CD14-positive monocyte (primary cell): ENCODE measurements around the gene MACF1. TPM values are rescaled to one million over a fixed set of nuclear protein-coding genes. Genes with fewer than 3 reads are reported as not detected.
A peak's percentile ranks its signal among the peaks of the same experiment; 100 is the strongest.

Experiments
- DNase-seq, 3 donors: peaks; one replicate each; pipeline ENCODE4 v3.0.0-alpha.2; 2011 to 2022
- H2AFZ ChIP-seq: 2 replicates; pipeline ENCODE4 v1.6.0; 2012; ENCODE audit warnings: mild to moderate bottlenecking, low read depth, low read length, inconsistent platforms; ENCODE audit not compliant: insufficient read depth, poor library complexity, severe bottlenecking
- H3K27ac ChIP-seq, 2 donors: 1 replicate in 1 of 2; 2 replicates in 1 of 2; pipeline ENCODE4 v1.5.1; 2012 to 2013; ENCODE audit warnings: low read length in 2 of 2, control low read depth in 1 of 2, inconsistent platforms in 1 of 2, low read depth in 1 of 2, mild to moderate bottlenecking in 1 of 2
- H3K27me3 ChIP-seq, 2 donors: one replicate each; pipeline versions ENCODE4 v1.6.0 to v1.6.1; 2011 to 2013; ENCODE audit warnings: low read length in 2 of 2; ENCODE audit not compliant: control insufficient read depth in 2 of 2, insufficient read depth in 2 of 2
- H3K36me3 ChIP-seq, 2 donors: replicated peaks in 1 of 2; 1 replicate in 1 of 2; 2 replicates in 1 of 2; pipeline versions ENCODE4 v1.5.1 to v1.6.1; 2012 to 2013; ENCODE audit warnings: low read length in 2 of 2, control low read depth in 1 of 2, inconsistent platforms in 1 of 2, mild to moderate bottlenecking in 1 of 2; ENCODE audit not compliant: insufficient read depth in 2 of 2, control insufficient read depth in 1 of 2
- H3K4me1 ChIP-seq, 2 donors: 1 replicate in 1 of 2; 2 replicates in 1 of 2; pipeline versions ENCODE4 v1.5.1 to v1.6.1; 2012 to 2013; ENCODE audit warnings: low read length in 2 of 2, control low read depth in 1 of 2, inconsistent platforms in 1 of 2, mild to moderate bottlenecking in 1 of 2, moderate library complexity in 1 of 2; ENCODE audit not compliant: insufficient read depth in 2 of 2, control insufficient read depth in 1 of 2
- H3K4me2 ChIP-seq: replicated peaks from 2 replicates; pipeline ENCODE3; 2012; ENCODE audit warnings: low read length, moderate library complexity, mild to moderate bottlenecking; ENCODE audit not compliant: poor library complexity, severe bottlenecking; ENCODE audit errors: extremely low read depth
- H3K4me3 ChIP-seq, 3 experiments: fragments of 200-600 bp in 1 of 3; sonication (generic) in 1 of 3; replicated peaks in 1 of 3; 1 replicate in 2 of 3; 2 replicates in 1 of 3; pipeline ENCODE4 v1.5.1; 2011 to 2013; ENCODE audit warnings: low read length in 3 of 3, mild to moderate bottlenecking in 3 of 3, control low read depth in 2 of 3, low read depth in 2 of 3, inconsistent platforms in 1 of 3, moderate library complexity in 1 of 3
- H3K79me2 ChIP-seq: 2 replicates; pipeline ENCODE4 v1.6.0; 2012; ENCODE audit warnings: mild to moderate bottlenecking, control low read depth, inconsistent platforms, low read length, moderate library complexity; ENCODE audit not compliant: insufficient read depth
- H3K9ac ChIP-seq: 2 replicates; pipeline ENCODE4 v1.6.0; 2017; ENCODE audit warnings: low read length, mild to moderate bottlenecking; ENCODE audit not compliant: insufficient read depth, poor library complexity, severe bottlenecking
- H3K9me3 ChIP-seq, 2 donors: replicated peaks in 1 of 2; 1 replicate in 1 of 2; 2 replicates in 1 of 2; pipeline versions ENCODE4 v1.5.1 to v1.6.1; 2012 to 2013; ENCODE audit warnings: low read length in 2 of 2, control low read depth in 1 of 2; ENCODE audit not compliant: control insufficient read depth in 1 of 2, insufficient read depth in 1 of 2
- H4K20me1 ChIP-seq: 2 replicates; pipeline ENCODE4 v1.6.0; 2012; ENCODE audit warnings: mild to moderate bottlenecking, low read length, control low read depth, moderate library complexity; ENCODE audit not compliant: insufficient read depth
- H3K27ac Mint-ChIP-seq, 7 donors: one replicate each; pipeline ENCODE4 v1.8.0; 2020; ENCODE audit warnings: mild to moderate bottlenecking in 7 of 7, mixed read lengths in 7 of 7, moderate library complexity in 6 of 7, inconsistent platforms in 2 of 7
- H3K27me3 Mint-ChIP-seq, 3 donors: one replicate each; pipeline ENCODE4 v1.8.0; 2021 to 2022; ENCODE audit warnings: low read depth in 3 of 3, mild to moderate bottlenecking in 3 of 3, mixed read lengths in 3 of 3, moderate library complexity in 3 of 3, inconsistent platforms in 1 of 3
- H3K36me3 Mint-ChIP-seq, 2 donors: one replicate each; pipeline ENCODE4 v1.8.0; 2020; ENCODE audit warnings: mixed read lengths in 2 of 2, inconsistent platforms in 1 of 2, mild to moderate bottlenecking in 1 of 2
- H3K4me1 Mint-ChIP-seq: one replicate; pipeline ENCODE4 v1.8.0; 2020; ENCODE audit warnings: mild to moderate bottlenecking, mixed read lengths
- H3K4me3 Mint-ChIP-seq, 2 donors: one replicate each; pipeline ENCODE4 v1.8.0; 2020; ENCODE audit warnings: mild to moderate bottlenecking in 2 of 2, mixed read lengths in 2 of 2, moderate library complexity in 1 of 2
- H3K9me3 Mint-ChIP-seq, 7 donors: one replicate each; pipeline ENCODE4 v1.8.0; 2020 to 2022; ENCODE audit warnings: mixed read lengths in 7 of 7, mild to moderate bottlenecking in 6 of 7, moderate library complexity in 6 of 7, inconsistent platforms in 2 of 7
- WGBS: methylation state at CpG from one replicate; pipeline ENCODE4 v1.1.5; 2013; ENCODE audit warnings: missing lambda C conversion rate; ENCODE audit not compliant: insufficient coverage; 5-methylcytosine and 5-hydroxymethylcytosine counted together
- intact Hi-C, 2 donors: fragments of 100-400 bp; cut with micrococcal nuclease; formaldehyde crosslinking; loops; one replicate each; pipeline versions ENCODE4 v1.15.0 to v1.15.1; 2023
- polyA plus RNA-seq, 3 donors: library from polyadenylated mRNA; depleted of rRNA in 1 of 3; unstranded in 2 of 3; stranded (reverse) in 1 of 3; fragments of 300-500 nt in 2 of 3; fragments of >200 nt in 1 of 3; fragmentation: Illumina TruSeq in 2 of 3; gene quantifications; 1 replicate in 2 of 3; 2 replicates in 1 of 3; pipeline ENCODE4 v1.2.3, GENCODE V29; 2012 to 2021
- TF ChIP-seq, protein P1 (sequence below): fragments of 200-600 bp; IDR thresholded peaks from one replicate; pipeline ENCODE4 v1.8.0; 2022; ENCODE audit warnings: antibody characterized with exemption, mild to moderate bottlenecking

Gene MACF1
- polyA plus RNA-seq, 3 donors: 3.4 to 36.8 (median 4.5) TPM

DNA sequence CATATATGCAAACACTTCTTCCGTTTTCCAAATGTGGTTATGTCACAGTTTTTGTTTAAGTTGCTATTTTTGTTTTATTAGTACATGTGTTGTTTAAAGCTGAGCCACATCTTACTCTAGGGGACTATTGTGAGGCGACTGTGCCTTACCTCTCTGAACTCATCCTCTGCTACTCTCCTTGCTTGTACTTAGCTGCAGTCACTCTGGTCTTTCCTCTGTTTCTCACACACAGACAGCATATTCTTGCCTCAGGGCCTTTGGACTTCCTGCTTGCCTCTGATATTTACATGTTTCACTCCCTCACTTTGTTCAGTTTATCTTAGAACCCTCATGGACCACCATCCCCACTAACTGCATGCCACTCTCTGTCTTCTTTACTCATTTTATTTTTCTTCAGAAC is 101.1 kb downstream of the MACF1 start:
- WGBS: 80% methylated on average over 1 of the region's 2 CpGs
- Mint-ChIP-seq H3K4me3 (no peak overlapping the region), H3K9me3 (peaks cover 0 to 8% (median 4%) of the 10 kb centered on the region in 7 donors), H3K36me3 (peaks cover 60 to 93% of the 10 kb centered on the region in 2 donors), H3K27me3 (peaks cover 0 to 2% (median 0%) of the 10 kb centered on the region in 3 donors), H3K27ac (peak overlapping the region in 3 of 7 donors; percentile 4 to 69 (median 5)), H3K4me1 (peaks cover 8% of the 10 kb centered on the region)
- intact Hi-C loops: no loop called here
- TF ChIP-seq, protein P1, sequence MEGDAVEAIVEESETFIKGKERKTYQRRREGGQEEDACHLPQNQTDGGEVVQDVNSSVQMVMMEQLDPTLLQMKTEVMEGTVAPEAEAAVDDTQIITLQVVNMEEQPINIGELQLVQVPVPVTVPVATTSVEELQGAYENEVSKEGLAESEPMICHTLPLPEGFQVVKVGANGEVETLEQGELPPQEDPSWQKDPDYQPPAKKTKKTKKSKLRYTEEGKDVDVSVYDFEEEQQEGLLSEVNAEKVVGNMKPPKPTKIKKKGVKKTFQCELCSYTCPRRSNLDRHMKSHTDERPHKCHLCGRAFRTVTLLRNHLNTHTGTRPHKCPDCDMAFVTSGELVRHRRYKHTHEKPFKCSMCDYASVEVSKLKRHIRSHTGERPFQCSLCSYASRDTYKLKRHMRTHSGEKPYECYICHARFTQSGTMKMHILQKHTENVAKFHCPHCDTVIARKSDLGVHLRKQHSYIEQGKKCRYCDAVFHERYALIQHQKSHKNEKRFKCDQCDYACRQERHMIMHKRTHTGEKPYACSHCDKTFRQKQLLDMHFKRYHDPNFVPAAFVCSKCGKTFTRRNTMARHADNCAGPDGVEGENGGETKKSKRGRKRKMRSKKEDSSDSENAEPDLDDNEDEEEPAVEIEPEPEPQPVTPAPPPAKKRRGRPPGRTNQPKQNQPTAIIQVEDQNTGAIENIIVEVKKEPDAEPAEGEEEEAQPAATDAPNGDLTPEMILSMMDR: no peak
- no peak overlapping the region for H2AFZ ChIP-seq
- H3K9me3 ChIP-seq: peaks cover 4 to 8% of the 10 kb centered on the region in 2 donors
- H3K27me3 ChIP-seq: no peaks in the 10 kb centered on the region
- H4K20me1 ChIP-seq: no peaks in the 10 kb centered on the region
- H3K9ac ChIP-seq: no peak overlapping the region
- H3K79me2 ChIP-seq: no peaks in the 10 kb centered on the region
- DNase-seq: no peak
- H3K4me2 ChIP-seq: no peak overlapping the region
- H3K36me3 ChIP-seq: peaks cover 52 to 88% of the 10 kb centered on the region in 2 donors
- H3K4me3 ChIP-seq: no peak overlapping the region
- no peaks in the 10 kb centered on the region for H3K4me1 ChIP-seq
- no peak overlapping the region for H3K27ac ChIP-seq

DNA sequence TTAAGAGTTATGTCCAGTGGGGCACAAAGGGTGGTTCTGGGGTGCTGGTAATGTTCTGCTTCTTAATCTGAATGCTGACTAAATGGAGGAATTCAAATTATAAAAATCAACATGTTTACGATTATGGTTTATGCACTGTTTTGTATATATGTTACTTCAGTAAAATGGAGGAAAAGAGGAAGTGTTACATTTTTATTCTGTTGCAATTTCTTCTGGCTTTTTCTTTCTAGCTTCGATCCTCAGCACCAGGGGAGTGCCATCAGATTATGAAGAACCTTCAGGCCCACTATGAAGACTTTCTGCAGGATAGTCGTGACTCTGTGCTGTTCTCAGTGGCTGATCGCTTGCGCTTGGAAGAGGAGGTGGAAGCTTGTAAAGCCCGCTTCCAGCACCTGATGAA is 105.5 kb downstream of the MACF1 start:
- 95% methylated on average over 4 of the region's 6 CpGs for WGBS
- intact Hi-C loops: loop anchor here in 1 of 2 donors (10.0 kb wide), 1 partner anchor 135 kb away; no protein-coding TSS in a partner anchor
- peak overlapping the region in 4 of 7 donors; percentile 34 to 84 (median 60) for H3K27ac Mint-ChIP-seq

More for the DNA sequence above, 105.5 kb downstream of the MACF1 start:
- peaks cover 8% of the 10 kb centered on the region for H3K4me1 Mint-ChIP-seq
- H3K27me3 Mint-ChIP-seq: peaks cover 0 to 1% (median 0%) of the 10 kb centered on the region in 3 donors
- no peaks in the 10 kb centered on the region for H3K9me3 Mint-ChIP-seq
- H4K20me1 ChIP-seq: no peaks in the 10 kb centered on the region
- H3K9ac ChIP-seq: no peak overlapping the region
- TF ChIP-seq, protein P1: no peak
- no peak overlapping the region for H3K4me2 ChIP-seq
- no peak overlapping the region for H3K4me3 ChIP-seq
- no peaks in the 10 kb centered on the region for H3K4me1 ChIP-seq
- H3K27me3 ChIP-seq: no peaks in the 10 kb centered on the region
- peaks cover 58 to 93% of the 10 kb centered on the region in 2 donors for H3K36me3 ChIP-seq
- peaks cover 69 to 90% of the 10 kb centered on the region in 2 donors for H3K36me3 Mint-ChIP-seq
- H3K27ac ChIP-seq: peak overlapping the region in 1 of 2 donors; percentile 55
- no peaks in the 10 kb centered on the region for H3K79me2 ChIP-seq
- H2AFZ ChIP-seq: no peak overlapping the region
- no peak for DNase-seq
- no peak overlapping the region for H3K4me3 Mint-ChIP-seq
- no peaks in the 10 kb centered on the region for H3K9me3 ChIP-seq
